OCI-LY1 (cell line): Measurements from ENCODE around the gene TUBE1.

Experiments
- H2AFZ ChIP-seq: fragments of 200-600 bp; sonication (generic), shearing (Covaris generic); 2 replicates; pipeline ENCODE4 v1.6.0; 2014; ENCODE audit warnings: antibody characterized with exemption, mild to moderate bottlenecking, low read length
- H3F3A ChIP-seq: fragments of 200-600 bp; sonication (generic), shearing (Covaris generic); 2 replicates; pipeline ENCODE4 v1.6.0; 2014; ENCODE audit warnings: mild to moderate bottlenecking, antibody characterized with exemption, low read length, moderate library complexity; ENCODE audit not compliant: insufficient read depth
- H3K27ac ChIP-seq: fragments of 200-600 bp; sonication (generic); 2 replicates; pipeline ENCODE4 v1.5.1; 2014; ENCODE audit warnings: low read length, mixed run types, mild to moderate bottlenecking, low read depth; ENCODE audit not compliant: poor library complexity, severe bottlenecking
- H3K27me3 ChIP-seq: fragments of 200-600 bp; sonication (generic); 2 replicates; pipeline ENCODE4 v1.6.0; 2014; ENCODE audit warnings: antibody characterized with exemption, mild to moderate bottlenecking, low read length, moderate library complexity; ENCODE audit not compliant: insufficient read depth
- H3K36me3 ChIP-seq: fragments of 200-600 bp; sonication (generic); 2 replicates; pipeline ENCODE4 v1.6.1; 2014; ENCODE audit warnings: mild to moderate bottlenecking, antibody characterized with exemption, low read length, moderate library complexity, mixed read lengths; ENCODE audit not compliant: insufficient read depth
- H3K4me1 ChIP-seq: fragments of 200-600 bp; sonication (generic); 2 replicates; pipeline ENCODE4 v1.5.1; 2014; ENCODE audit warnings: mild to moderate bottlenecking, low read length, moderate library complexity; ENCODE audit not compliant: insufficient read depth, severe bottlenecking
- H3K4me2 ChIP-seq: fragments of 200-600 bp; sonication (generic), shearing (Covaris generic); 2 replicates; pipeline ENCODE4 v1.6.1; 2014; ENCODE audit warnings: low read length
- H3K4me3 ChIP-seq: fragments of 200-600 bp; sonication (generic); 2 replicates; pipeline ENCODE4 v1.5.1; 2014; ENCODE audit warnings: low read length, low read depth, mild to moderate bottlenecking, mixed read lengths; ENCODE audit not compliant: poor library complexity, severe bottlenecking
- H3K79me2 ChIP-seq: fragments of 200-600 bp; shearing (Covaris generic); 2 replicates; pipeline ENCODE4 v1.6.1; 2016; ENCODE audit warnings: mixed run types, low read length, mixed read lengths; ENCODE audit not compliant: insufficient read depth
- H3K9ac ChIP-seq: fragments of 200-600 bp; sonication (generic), shearing (Covaris generic); 2 replicates; pipeline ENCODE4 v1.6.1; 2014; ENCODE audit warnings: mild to moderate bottlenecking, low read length, mixed read lengths
- H3K9me2 ChIP-seq: fragments of 200-600 bp; sonication (generic), shearing (Covaris generic); 2 replicates; pipeline ENCODE4 v1.6.1; 2014; ENCODE audit warnings: low read depth, mild to moderate bottlenecking, low read length, mixed read lengths
- H3K9me3 ChIP-seq: fragments of 200-600 bp; shearing (Covaris generic); 2 replicates; pipeline ENCODE4 v1.6.1; 2014; ENCODE audit warnings: low read length, mixed read lengths
- H4K20me1 ChIP-seq: fragments of 200-600 bp; sonication (generic), shearing (Covaris generic); 2 replicates; pipeline ENCODE4 v1.6.0; 2016; ENCODE audit warnings: mild to moderate bottlenecking, low read length; ENCODE audit not compliant: insufficient read depth
- EZH2 ChIP-seq: fragments of 200-600 bp; sonication (generic), shearing (Covaris generic); IDR thresholded peaks from 2 replicates; pipeline ENCODE4 v1.8.0; 2017; ENCODE audit warnings: borderline replicate concordance, mixed run types, mild to moderate bottlenecking, antibody characterized with exemption, low read length, moderate library complexity, mixed read lengths
- TF ChIP-seq, protein P1 (sequence below): fragments of 200-600 bp; sonication (generic), shearing (Covaris generic); IDR thresholded peaks from 2 replicates; pipeline ENCODE4 v1.5.1; 2017; ENCODE audit warnings: mild to moderate bottlenecking, antibody characterized with exemption, low read length, moderate library complexity, mixed read lengths

TUBE1 gene

GRCh38 chr6:112039431-112039770 lies 47.9 kb downstream of the TUBE1 start:
- H3K9me2 ChIP-seq = no peaks in the 10 kb centered on the region
- H3K27me3 ChIP-seq = no peaks in the 10 kb centered on the region
- TF ChIP-seq EZH2 = no peak
- TF ChIP-seq, protein P1, sequence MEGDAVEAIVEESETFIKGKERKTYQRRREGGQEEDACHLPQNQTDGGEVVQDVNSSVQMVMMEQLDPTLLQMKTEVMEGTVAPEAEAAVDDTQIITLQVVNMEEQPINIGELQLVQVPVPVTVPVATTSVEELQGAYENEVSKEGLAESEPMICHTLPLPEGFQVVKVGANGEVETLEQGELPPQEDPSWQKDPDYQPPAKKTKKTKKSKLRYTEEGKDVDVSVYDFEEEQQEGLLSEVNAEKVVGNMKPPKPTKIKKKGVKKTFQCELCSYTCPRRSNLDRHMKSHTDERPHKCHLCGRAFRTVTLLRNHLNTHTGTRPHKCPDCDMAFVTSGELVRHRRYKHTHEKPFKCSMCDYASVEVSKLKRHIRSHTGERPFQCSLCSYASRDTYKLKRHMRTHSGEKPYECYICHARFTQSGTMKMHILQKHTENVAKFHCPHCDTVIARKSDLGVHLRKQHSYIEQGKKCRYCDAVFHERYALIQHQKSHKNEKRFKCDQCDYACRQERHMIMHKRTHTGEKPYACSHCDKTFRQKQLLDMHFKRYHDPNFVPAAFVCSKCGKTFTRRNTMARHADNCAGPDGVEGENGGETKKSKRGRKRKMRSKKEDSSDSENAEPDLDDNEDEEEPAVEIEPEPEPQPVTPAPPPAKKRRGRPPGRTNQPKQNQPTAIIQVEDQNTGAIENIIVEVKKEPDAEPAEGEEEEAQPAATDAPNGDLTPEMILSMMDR = no peak
- no peaks in the 10 kb centered on the region for H3K4me1 ChIP-seq
- H4K20me1 ChIP-seq = no peaks in the 10 kb centered on the region
- H3K36me3 ChIP-seq = no peaks in the 10 kb centered on the region
- H3F3A ChIP-seq = no peaks in the 10 kb centered on the region
- no peak overlapping the region for H3K4me3 ChIP-seq
- no peak overlapping the region for H3K4me2 ChIP-seq
- no peak overlapping the region for H2AFZ ChIP-seq
- no peak overlapping the region for H3K9ac ChIP-seq
- no peaks in the 10 kb centered on the region for H3K79me2 ChIP-seq
- H3K27ac ChIP-seq = no peak overlapping the region
- no peaks in the 10 kb centered on the region for H3K9me3 ChIP-seq

GRCh38 chr6:112038756-112039430 lies 48.4 kb downstream of the TUBE1 start:
- TF ChIP-seq, protein P1 = no peak
- TF ChIP-seq EZH2 = no peak
- no peaks in the 10 kb centered on the region for H3K79me2 ChIP-seq
- H3K9me2 ChIP-seq = no peaks in the 10 kb centered on the region
- H3F3A ChIP-seq = no peaks in the 10 kb centered on the region
- H2AFZ ChIP-seq = no peak overlapping the region
- no peak overlapping the region for H3K9ac ChIP-seq
- no peaks in the 10 kb centered on the region for H3K36me3 ChIP-seq
- no peak overlapping the region for H3K4me2 ChIP-seq
- no peaks in the 10 kb centered on the region for H3K27me3 ChIP-seq
- H3K4me3 ChIP-seq = no peak overlapping the region
- no peaks in the 10 kb centered on the region for H3K9me3 ChIP-seq
- no peaks in the 10 kb centered on the region for H3K4me1 ChIP-seq
- no peak overlapping the region for H3K27ac ChIP-seq
- H4K20me1 ChIP-seq = no peaks in the 10 kb centered on the region

DNA sequence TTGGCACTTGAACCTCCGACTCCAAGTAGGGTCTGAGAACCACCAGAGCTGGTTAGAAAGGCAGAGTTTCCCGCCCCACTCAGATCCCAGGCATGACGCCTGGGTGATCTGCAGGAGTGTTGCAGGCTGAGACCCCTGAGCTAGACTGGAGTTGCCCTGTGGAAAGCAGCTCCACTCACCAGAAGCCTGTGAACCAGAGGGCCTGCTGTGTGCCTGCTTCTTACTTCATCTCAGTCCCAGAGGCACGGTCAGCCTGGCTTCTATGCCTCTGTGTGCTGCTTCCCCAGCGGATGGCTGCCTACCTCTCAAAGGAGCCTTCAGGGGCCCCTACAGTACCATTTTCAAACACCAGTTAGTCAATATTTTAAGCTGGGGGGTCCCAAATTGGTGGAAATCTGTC lies 49.0 kb downstream of the TUBE1 start:
- Histone ChIP-seq H3K27me3 (no peaks in the 10 kb centered on the region), H3K9me2 (no peaks in the 10 kb centered on the region), H3K27ac (no peak overlapping the region), H3K4me1 (no peaks in the 10 kb centered on the region), H4K20me1 (no peaks in the 10 kb centered on the region), H2AFZ (no peak overlapping the region), H3K4me2 (no peak overlapping the region), H3K79me2 (no peaks in the 10 kb centered on the region), H3K36me3 (no peaks in the 10 kb centered on the region), H3K4me3 (no peak overlapping the region), H3K9me3 (no peaks in the 10 kb centered on the region), H3F3A (no peaks in the 10 kb centered on the region), H3K9ac (no peak overlapping the region)
- no peak for TF ChIP-seq EZH2
- TF ChIP-seq, protein P1 = no peak
